B cell (primary cell): ENCODE measurements around the gene ZBTB7A. TPM values are rescaled to one million over a fixed set of nuclear protein-coding genes. Genes with fewer than 3 reads are reported as not detected.

Source experiments
- ATAC-seq: fragments of 200-7000 bp; cut with Tn5 transposase; one replicate; pipeline ENCODE4 v1.10.0; 2021; ENCODE audit warnings: low read depth, mild to moderate bottlenecking, moderate number of reproducible peaks, moderate library complexity
- CTCF ChIA-PET: fragments of 350-600 bp; sonication (Branson Sonifier 250); formaldehyde crosslinking; loops from one replicate; lab custom pipeline; 2021; ENCODE audit warnings: antibody characterized with exemption, inconsistent platforms; lab: Charles Lee
- POLR2A ChIA-PET: fragments of 350-600 bp; sonication (Branson Sonifier 250); formaldehyde crosslinking; loops from one replicate; lab custom pipeline; 2021; ENCODE audit warnings: antibody characterized with exemption; lab: Charles Lee
- DNase-seq: peaks from one replicate; pipeline ENCODE4 v3.0.0; 2013
- H2AFZ ChIP-seq: 2 replicates; pipeline ENCODE4 v1.6.1; 2012; ENCODE audit warnings: mild to moderate bottlenecking, low read depth, low read length; ENCODE audit not compliant: insufficient read depth, poor library complexity, severe bottlenecking
- H3K27ac ChIP-seq, 2 donors: 1 replicate in 1 of 2; 2 replicates in 1 of 2; pipeline ENCODE4 v1.5.1; 2012 to 2013; ENCODE audit warnings: low read length in 2 of 2, mild to moderate bottlenecking in 2 of 2, moderate library complexity in 1 of 2
- H3K27me3 ChIP-seq, 4 experiments: fragments of 200-600 bp in 1 of 4; sonication (generic) in 1 of 4; replicated peaks in 1 of 4; 1 replicate in 2 of 4; 2 replicates in 2 of 4; pipeline versions ENCODE4 v1.6.1 to v1.7.0; 2013 to 2016; ENCODE audit warnings: low read length in 3 of 4, mild to moderate bottlenecking in 2 of 4, mixed read lengths in 1 of 4, moderate library complexity in 1 of 4; ENCODE audit not compliant: insufficient read depth in 4 of 4, control insufficient read depth in 3 of 4; ENCODE audit errors: control extremely low read depth in 1 of 4
- H3K36me3 ChIP-seq, 2 experiments: replicated peaks in 1 of 2; 1 replicate in 1 of 2; 2 replicates in 1 of 2; pipeline versions ENCODE4 v1.6.1 to v1.7.1; 2013; ENCODE audit warnings: low read length in 1 of 2; ENCODE audit not compliant: insufficient read depth in 2 of 2, control insufficient read depth in 1 of 2; ENCODE audit errors: control extremely low read depth in 1 of 2, extremely low read depth in 1 of 2
- H3K4me1 ChIP-seq, 2 donors: fragments of 200-600 bp in 1 of 2; sonication (generic) in 1 of 2; 1 replicate in 1 of 2; 2 replicates in 1 of 2; pipeline versions ENCODE4 v1.5.1 to v1.6.1; 2013 to 2017; ENCODE audit warnings: low read length in 2 of 2; ENCODE audit not compliant: control insufficient read depth in 2 of 2, insufficient read depth in 2 of 2
- H3K4me2 ChIP-seq: replicated peaks from 2 replicates; pipeline ENCODE3; 2012; ENCODE audit warnings: mild to moderate bottlenecking, low read depth, low read length; ENCODE audit not compliant: poor library complexity, severe bottlenecking
- H3K4me3 ChIP-seq, 5 experiments: fragments of 200-600 bp in 1 of 5; sonication (generic) in 1 of 5; 1 replicate in 3 of 5; 2 replicates in 2 of 5; pipeline versions ENCODE4 v1.5.1 to v1.7.0; 2011 to 2016; ENCODE audit warnings: low read length in 4 of 5, mild to moderate bottlenecking in 4 of 5, low read depth in 2 of 5, control low read depth in 1 of 5, moderate library complexity in 1 of 5; ENCODE audit not compliant: insufficient read depth in 1 of 5; ENCODE audit errors: control extremely low read depth in 1 of 5, extremely low read depth in 1 of 5
- H3K79me2 ChIP-seq: fragments of 200-600 bp; sonication (generic); one replicate; pipeline ENCODE4 v1.6.0; 2016; ENCODE audit warnings: low read length; ENCODE audit not compliant: control insufficient read depth, insufficient read depth
- H3K9ac ChIP-seq: fragments of 200-600 bp; sonication (generic); 2 replicates; pipeline ENCODE4 v1.6.1; 2017; ENCODE audit warnings: mild to moderate bottlenecking, low read length, moderate library complexity
- H3K9me3 ChIP-seq, 3 donors: one replicate each; pipeline versions ENCODE4 v1.6.1 to v1.7.1; 2013; ENCODE audit warnings: low read length in 2 of 3; ENCODE audit not compliant: control insufficient read depth in 2 of 3, insufficient read depth in 1 of 3; ENCODE audit errors: control extremely low read depth in 1 of 3
- H4K20me1 ChIP-seq: 2 replicates; pipeline ENCODE4 v1.6.0; 2012; ENCODE audit warnings: mild to moderate bottlenecking, low read length; ENCODE audit not compliant: insufficient read depth, control insufficient read depth, poor library complexity, severe bottlenecking
- H3K27ac Mint-ChIP-seq: one replicate; pipeline ENCODE4 v1.8.0; 2021; ENCODE audit warnings: mixed read lengths
- H3K27me3 Mint-ChIP-seq: one replicate; pipeline ENCODE4 v1.8.0; 2021; ENCODE audit warnings: mixed read lengths
- H3K4me1 Mint-ChIP-seq: one replicate; pipeline ENCODE4 v1.8.0; 2021; ENCODE audit warnings: mixed read lengths
- H3K4me3 Mint-ChIP-seq: one replicate; pipeline ENCODE4 v1.8.0; 2021; ENCODE audit warnings: mixed read lengths
- H3K9me3 Mint-ChIP-seq: one replicate; pipeline ENCODE4 v1.8.0; 2022; ENCODE audit warnings: mixed read lengths; ENCODE audit not compliant: insufficient read depth
- CTCF ChIP-seq: fragments of 200-600 bp; IDR thresholded peaks from one replicate; pipeline ENCODE4 v1.8.0; 2022; ENCODE audit warnings: antibody characterized with exemption, mild to moderate bottlenecking
- EZH2 ChIP-seq: IDR thresholded peaks from 2 replicates; pipeline ENCODE4 v1.6.1; 2012; ENCODE audit warnings: borderline replicate concordance, low read depth, mild to moderate bottlenecking, moderate library complexity, low read length; ENCODE audit not compliant: insufficient read depth, poor library complexity, severe bottlenecking
- WGBS: methylation state at CpG from one replicate; pipeline ENCODE4 v1.1.5; 2013; ENCODE audit warnings: missing lambda C conversion rate; ENCODE audit not compliant: insufficient coverage; 5-methylcytosine and 5-hydroxymethylcytosine counted together
- intact Hi-C: fragments of 100-400 bp; cut with micrococcal nuclease; formaldehyde crosslinking; loops from one replicate; pipeline ENCODE4 v1.10.0; 2022
- polyA plus RNA-seq: library from polyadenylated mRNA; depleted of rRNA; stranded (reverse); fragments of >200 nt; gene quantifications from 2 replicates; pipeline ENCODE4 v1.2.3, GENCODE V29; 2012
- total RNA-seq, 2 donors: library from RNA; stranded (reverse); fragments of 120-200 nt in 1 of 2; gene quantifications; 1 replicate in 1 of 2; 2 replicates in 1 of 2; pipeline versions ENCODE4 v1.2.3 to v1.2.4, GENCODE V29; 2013 to 2022

Gene ZBTB7A
- total and polyA plus RNA-seq, 2 donors (not counting 1 experiment from before 2014, with no cell fraction given), result 24.8 to 62.6 TPM

DNA sequence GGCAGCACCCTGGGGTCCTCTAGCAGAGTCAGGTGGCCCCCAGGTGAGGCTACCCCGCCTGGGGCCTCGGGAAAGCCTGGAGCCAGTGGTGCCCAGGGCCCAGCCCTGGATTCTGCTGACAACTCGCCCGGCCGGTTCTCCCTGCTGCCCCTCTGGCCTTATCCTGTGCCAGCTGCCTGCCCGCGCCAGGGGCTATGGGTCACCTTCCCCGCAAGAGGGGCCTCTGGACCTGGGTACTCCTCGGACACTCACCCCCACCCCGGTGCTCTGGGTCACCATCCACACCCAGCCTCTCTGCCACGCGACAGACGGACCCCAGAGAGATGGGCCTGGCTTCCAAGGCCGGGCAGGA, 24.0 kb downstream of the ZBTB7A start:
- Histone ChIP-seq H3K9me3 (peaks cover 0 to 4% (median 0%) of the 10 kb centered on the region in 3 donors), H4K20me1 (peaks cover 70% of the 10 kb centered on the region), H3K9ac (no peak overlapping the region), H3K4me2 (no peak overlapping the region), H3K4me1 (no peaks in the 10 kb centered on the region), H3K27ac (no peak overlapping the region), H3K36me3 (peaks cover 4 to 21% of the 10 kb centered on the region in 2 experiments), H3K27me3 (no peaks in the 10 kb centered on the region), H3K79me2 (peaks cover 35% of the 10 kb centered on the region), H2AFZ (no peak overlapping the region), H3K4me3 (no peak overlapping the region)
- Mint-ChIP-seq H3K27ac (no peak overlapping the region), H3K27me3 (no peaks in the 10 kb centered on the region), H3K4me3 (no peak overlapping the region), H3K4me1 (no peaks in the 10 kb centered on the region), H3K9me3 (no peaks in the 10 kb centered on the region)
- intact Hi-C loops, result no loop called here
- POLR2A ChIA-PET, result no interaction called here
- CTCF ChIA-PET, result no interaction called here
- WGBS, result 89% methylated on average over 14 of the region's 14 CpGs
- TF ChIP-seq EZH2 (no peak), CTCF (no peak)
- no peak for DNase-seq
- no peak for ATAC-seq

DNA sequence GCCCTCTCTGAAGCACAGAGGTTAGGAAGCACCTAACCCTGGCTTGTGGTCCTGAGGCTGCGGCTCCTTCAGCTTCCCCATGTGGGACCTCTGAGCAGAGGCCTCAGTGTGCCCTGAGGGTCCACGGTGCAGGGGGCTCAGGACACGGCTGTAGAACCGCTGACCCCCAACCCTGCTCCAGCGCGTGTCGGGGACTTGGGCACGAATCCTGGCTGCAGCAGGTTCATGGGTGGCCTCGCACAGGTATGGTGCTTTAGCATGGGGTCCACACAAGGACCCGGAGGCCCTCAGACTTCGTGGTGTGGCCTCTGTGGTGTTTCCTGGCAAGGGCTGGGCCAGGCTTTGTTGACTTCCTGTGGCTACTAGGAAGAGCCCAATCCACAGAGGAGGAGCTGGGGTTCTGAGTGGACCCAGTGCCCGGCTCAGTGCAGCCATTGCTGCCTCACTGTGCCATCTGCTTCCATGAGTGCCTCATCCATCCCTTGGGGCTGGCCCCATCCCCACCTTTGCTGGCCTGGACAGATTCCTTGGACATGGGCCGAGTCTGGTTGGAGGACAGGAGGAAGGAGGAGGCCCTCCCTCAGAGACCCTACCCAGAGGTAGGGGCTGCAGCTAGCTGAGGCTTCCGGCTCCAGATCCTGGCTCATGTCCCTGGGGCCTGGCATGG, 24.5 kb downstream of the ZBTB7A start:
- ATAC-seq (no peak), DNase-seq (no peak)
- ChIA-PET CTCF (no interaction called here), POLR2A (no interaction called here)
- H2AFZ ChIP-seq, result no peak overlapping the region
- no peaks in the 10 kb centered on the region for H3K27me3 Mint-ChIP-seq
- peaks cover 4 to 19% of the 10 kb centered on the region in 2 experiments for H3K36me3 ChIP-seq
- H3K4me1 ChIP-seq, result no peaks in the 10 kb centered on the region
- WGBS, result 96% methylated on average over 14 of the region's 14 CpGs
- no peak overlapping the region for H3K27ac Mint-ChIP-seq
- H3K4me1 Mint-ChIP-seq, result no peaks in the 10 kb centered on the region
- TF ChIP-seq CTCF (no peak), EZH2 (no peak)
- H3K4me3 ChIP-seq, result no peak overlapping the region
- no peak overlapping the region for H3K4me2 ChIP-seq
- peaks cover 0 to 4% (median 0%) of the 10 kb centered on the region in 3 donors for H3K9me3 ChIP-seq
- H3K27ac ChIP-seq, result no peak overlapping the region
- no peak overlapping the region for H3K9ac ChIP-seq
- intact Hi-C loops, result no loop called here
- no peak overlapping the region for H3K4me3 Mint-ChIP-seq
- H3K27me3 ChIP-seq, result no peaks in the 10 kb centered on the region
- peaks cover 30% of the 10 kb centered on the region for H3K79me2 ChIP-seq
- H4K20me1 ChIP-seq, result peaks cover 70% of the 10 kb centered on the region
- no peaks in the 10 kb centered on the region for H3K9me3 Mint-ChIP-seq
